ENCODE data around the gene NWD2. TPM values are rescaled to one million over a fixed set of nuclear protein-coding genes. Genes with fewer than 3 reads are reported as not detected.

The NWD2 gene
- total and polyA plus RNA-seq, 7 donors: under 0.01 to 2.3 (median 0.35) TPM

GRCh38 chr4:37436546-37436945 lies 192.0 kb downstream of the NWD2 start:
- no peaks in the 10 kb centered on the region for H3K9me3 ChIP-seq
- 93 to 98% methylated on average over 1 of the region's 1 CpG for WGBS, 2 donors
- no peaks in the 10 kb centered on the region for H3K4me1 ChIP-seq
- no peak for DNase-seq
- intact Hi-C loops (cut with DNase I): no loop called here
- no peaks in the 10 kb centered on the region for H3K27me3 ChIP-seq
- H3K27ac ChIP-seq: no peak overlapping the region
- no peaks in the 10 kb centered on the region for H3K36me3 ChIP-seq
- no peak overlapping the region for H3K4me3 ChIP-seq
- TF ChIP-seq POLR2A (IDR thresholded peaks at IDR 0.05) (no peak), CTCF (IDR thresholded peaks at IDR 0.05) (no peak), POLR2AphosphoS5 (IDR thresholded peaks at IDR 0.05) (no peak), EP300 (IDR thresholded peaks at IDR 0.05) (no peak)

GRCh38 chr4:37437163-37437562 lies 192.6 kb downstream of the NWD2 start:
- TF ChIP-seq POLR2A (IDR thresholded peaks at IDR 0.05) (no peak), POLR2AphosphoS5 (IDR thresholded peaks at IDR 0.05) (no peak), EP300 (IDR thresholded peaks at IDR 0.05) (no peak), CTCF (IDR thresholded peaks at IDR 0.05) (no peak)
- intact Hi-C loops (cut with DNase I): no loop called here
- H3K4me3 ChIP-seq: no peak overlapping the region
- DNase-seq: no peak
- H3K36me3 ChIP-seq: no peaks in the 10 kb centered on the region
- WGBS, 2 donors: 17 to 47% methylated on average over 4 of the region's 4 CpGs
- no peaks in the 10 kb centered on the region for H3K4me1 ChIP-seq
- no peaks in the 10 kb centered on the region for H3K27me3 ChIP-seq
- H3K27ac ChIP-seq: no peak overlapping the region
- H3K9me3 ChIP-seq: no peaks in the 10 kb centered on the region

GRCh38 chr4:37438564-37439279 lies 194.2 kb downstream of the NWD2 start:
- intact Hi-C loops (cut with DNase I): no loop called here
- no peaks in the 10 kb centered on the region for H3K9me3 ChIP-seq
- H3K4me3 ChIP-seq: no peak overlapping the region
- WGBS, 2 donors: 51 to 77% methylated on average over 8 of the region's 8 CpGs
- TF ChIP-seq EP300 (IDR thresholded peaks at IDR 0.05): no peak
- no peak for TF ChIP-seq CTCF (IDR thresholded peaks at IDR 0.05)
- no peak for TF ChIP-seq POLR2A (IDR thresholded peaks at IDR 0.05)
- no peak for TF ChIP-seq POLR2AphosphoS5 (IDR thresholded peaks at IDR 0.05)
- H3K27ac ChIP-seq: no peak overlapping the region
- H3K36me3 ChIP-seq: no peaks in the 10 kb centered on the region
- no peaks in the 10 kb centered on the region for H3K27me3 ChIP-seq
- no peaks in the 10 kb centered on the region for H3K4me1 ChIP-seq
- DNase-seq: no peak

- DNase-seq: no peak
- Histone ChIP-seq H3K27me3 (no peaks in the 10 kb centered on the region), H3K4me3 (no peak overlapping the region), H3K9me3 (no peaks in the 10 kb centered on the region), H3K36me3 (no peaks in the 10 kb centered on the region), H3K27ac (no peak overlapping the region), H3K4me1 (no peaks in the 10 kb centered on the region)
- TF ChIP-seq CTCF (IDR thresholded peaks at IDR 0.05): no peak
- no peak for TF ChIP-seq EP300 (IDR thresholded peaks at IDR 0.05)
- TF ChIP-seq POLR2A (IDR thresholded peaks at IDR 0.05): no peak
- no peak for TF ChIP-seq POLR2AphosphoS5 (IDR thresholded peaks at IDR 0.05)
- intact Hi-C loops (cut with DNase I): no loop called here
- WGBS, 2 donors: 56 to 73% methylated on average over 5 of the region's 5 CpGs
These were observed 195.4 kb downstream of the NWD2 start for GRCh38 chr4:37439809-37440474.
